Thyroid gland (tissue), 4 donors: ENCODE results near the gene MAP2K5. TPM values are rescaled to one million over a fixed set of nuclear protein-coding genes. Genes with fewer than 3 reads are reported as not detected.
"Not testable (repeated sequence)": the region's sequence is repeated elsewhere in the genome, so short reads cannot be mapped to it uniquely, and the experiment has no call there.

ENCODE experiments used
- DNase-seq, 2 donors: peaks; one replicate each; pipeline ENCODE4 v3.0.0-alpha.2; 2019
- H3K27ac ChIP-seq, 3 donors: fragments of 200-600 bp; sonication (generic); 1 replicate in 2 of 3; 2 replicates in 1 of 3; pipeline ENCODE4 v1.5.1; 2016 to 2019; ENCODE audit warnings: mild to moderate bottlenecking in 1 of 3, moderate library complexity in 1 of 3
- H3K27me3 ChIP-seq: fragments of 200-600 bp; sonication (generic); one replicate; pipeline ENCODE4 v1.5.1; 2019
- H3K36me3 ChIP-seq, 2 donors: fragments of 200-600 bp; sonication (generic); one replicate each; pipeline ENCODE4 v1.5.1; 2016 to 2019
- H3K4me1 ChIP-seq, 2 donors: fragments of 200-600 bp; sonication (generic); one replicate each; pipeline ENCODE4 v1.5.1; 2017 to 2019
- H3K4me3 ChIP-seq, 3 donors: fragments of 200-600 bp; sonication (generic); replicated peaks in 1 of 3; 1 replicate in 2 of 3; 2 replicates in 1 of 3; pipeline ENCODE4 v1.5.1; 2016; ENCODE audit warnings: mild to moderate bottlenecking in 1 of 3
- H3K9me3 ChIP-seq: fragments of 200-600 bp; sonication (generic); one replicate; pipeline ENCODE4 v1.5.1; 2017
- CTCF ChIP-seq, 6 experiments: fragments of 200-600 bp in 3 of 6; fragments of 450-650 bp in 3 of 6; sonication (generic) in 3 of 6; IDR thresholded peaks; one replicate each; pipeline ENCODE4 v1.5.1; 2016 to 2019; ENCODE audit warnings: antibody characterized with exemption in 6 of 6, mild to moderate bottlenecking in 2 of 6, inconsistent platforms in 1 of 6, moderate library complexity in 1 of 6
- POLR2A ChIP-seq, 2 donors: fragments of 450-650 bp; IDR thresholded peaks; one replicate each; pipeline ENCODE4 v1.6.1; 2017; ENCODE audit warnings: antibody characterized with exemption in 2 of 2, mild to moderate bottlenecking in 2 of 2, moderate library complexity in 1 of 2
- WGBS, 2 donors: methylation state at CpG; one replicate each; pipeline ENCODE4 v1.1.5; 2017; 5-methylcytosine and 5-hydroxymethylcytosine counted together
- intact Hi-C: fragments of 100-400 bp; cut with DNase I; formaldehyde crosslinking; loops from one replicate; pipeline ENCODE4 v1.15.1; 2023
- total RNA-seq, 4 donors: library from RNA; depleted of rRNA; stranded (reverse); fragments of >200 nt; gene quantifications; one replicate each; pipeline ENCODE4 v1.2.3, GENCODE V29; 2016

Gene MAP2K5
- total RNA-seq, 4 donors from 2014 or later, result 10.2 to 32.1 (median 15.9) TPM

- no peak overlapping the region for H3K4me3 ChIP-seq
- WGBS, 2 donors, result 84 to 87% methylated on average over 6 of the region's 6 CpGs
- intact Hi-C loops, result no loop called here
- no peaks in the 10 kb centered on the region for H3K27me3 ChIP-seq
- no peak overlapping the region for H3K27ac ChIP-seq
- H3K36me3 ChIP-seq, result no peaks in the 10 kb centered on the region
- TF ChIP-seq POLR2A (IDR thresholded peaks at IDR 0.05) (no peak), CTCF (IDR thresholded peaks at IDR 0.05) (no peak)
- no peaks in the 10 kb centered on the region for H3K9me3 ChIP-seq
- DNase-seq, result no peak
- H3K4me1 ChIP-seq, result peaks cover 0 to 7% of the 10 kb centered on the region in 2 donors
Measured at GRCh38 chr15:67611370-67612369, 69.2 kb downstream of the MAP2K5 start.

GRCh38 chr15:67613211-67613610 is 70.7 kb downstream of the MAP2K5 start:
- no peaks in the 10 kb centered on the region for H3K9me3 ChIP-seq
- 86 to 100% methylated on average over 1 of the region's 1 CpG for WGBS, 2 donors
- H3K36me3 ChIP-seq, result no peaks in the 10 kb centered on the region
- no peak for DNase-seq
- no peaks in the 10 kb centered on the region for H3K27me3 ChIP-seq
- no peak overlapping the region for H3K27ac ChIP-seq
- H3K4me1 ChIP-seq, result peaks cover 0 to 7% of the 10 kb centered on the region in 2 donors
- intact Hi-C loops, result no loop called here
- no peak for TF ChIP-seq POLR2A (IDR thresholded peaks at IDR 0.05)
- TF ChIP-seq CTCF (IDR thresholded peaks at IDR 0.05), result no peak
- H3K4me3 ChIP-seq, result no peak overlapping the region

- no peak for DNase-seq
- no peaks in the 10 kb centered on the region for H3K27me3 ChIP-seq
- H3K4me3 ChIP-seq, result no peak overlapping the region
- no peaks in the 10 kb centered on the region for H3K9me3 ChIP-seq
- H3K4me1 ChIP-seq, result peaks cover 0 to 7% of the 10 kb centered on the region in 2 donors
- WGBS, 2 donors, result 94 to 95% methylated on average over 3 of the region's 3 CpGs
- no peak for TF ChIP-seq CTCF (IDR thresholded peaks at IDR 0.05)
- no peak for TF ChIP-seq POLR2A (IDR thresholded peaks at IDR 0.05)
- H3K36me3 ChIP-seq, result no peaks in the 10 kb centered on the region
- no peak overlapping the region for H3K27ac ChIP-seq
- intact Hi-C loops, result no loop called here
Measured at GRCh38 chr15:67613708-67614107, 71.2 kb downstream of the MAP2K5 start.

GRCh38 chr15:67615131-67615534 is 72.6 kb downstream of the MAP2K5 start:
- H3K27me3 ChIP-seq, H3K4me3 ChIP-seq, H3K4me1 ChIP-seq, H3K36me3 ChIP-seq, intact Hi-C loops, H3K9me3 ChIP-seq, H3K27ac ChIP-seq, DNase-seq: not testable (repeated sequence)
- 76 to 80% methylated on average over 6 of the region's 6 CpGs for WGBS, 2 donors

GRCh38 chr15:67618297-67618696 is 75.8 kb downstream of the MAP2K5 start:
- no peak for DNase-seq
- WGBS, 2 donors, result 74 to 75% methylated on average over 4 of the region's 4 CpGs
- Histone ChIP-seq H3K4me3 (no peak overlapping the region), H3K9me3 (no peaks in the 10 kb centered on the region), H3K27me3 (no peaks in the 10 kb centered on the region), H3K27ac (no peak overlapping the region), H3K4me1 (peaks cover 0 to 7% of the 10 kb centered on the region in 2 donors), H3K36me3 (no peaks in the 10 kb centered on the region)
- intact Hi-C loops, result no loop called here
- TF ChIP-seq POLR2A (IDR thresholded peaks at IDR 0.05) (no peak), CTCF (IDR thresholded peaks at IDR 0.05) (no peak)
